PC-3 (cell line): Measurements from ENCODE around the gene PEX16. TPM values are rescaled to one million over a fixed set of nuclear protein-coding genes. Genes with fewer than 3 reads are reported as not detected.
A peak's percentile ranks its signal among the peaks of the same experiment; 100 is the strongest.

ENCODE experiments used
- ATAC-seq: fragments of 200-7000 bp; cut with Tn5 transposase; 2 replicates; pipeline ENCODE4 v1.9.1; 2020; ENCODE audit warnings: mild to moderate bottlenecking, moderate library complexity
- BruUV-seq: library from RNA; stranded (reverse); fragments of 400-500 nt; replicated peaks from 2 replicates; lab custom pipeline; 2021; lab: Mats Ljungman, UMichigan
- CTCF ChIA-PET: fragments of 300-600 bp; sonication (Branson Sonifier 250); formaldehyde crosslinking; loops from one replicate; lab custom pipeline; 2022; ENCODE audit warnings: antibody characterized with exemption; lab: Charles Lee
- POLR2A ChIA-PET: fragments of 300-600 bp; sonication (Branson Sonifier 250); formaldehyde crosslinking; loops from one replicate; lab custom pipeline; 2022; ENCODE audit warnings: antibody characterized with exemption; ENCODE audit not compliant: unreplicated experiment; lab: Charles Lee
- DNase-seq: peaks from one replicate; pipeline ENCODE4 v3.0.0-alpha.2; 2015
- H2AFZ ChIP-seq: fragments of 300-600 bp; sonication (generic); 2 replicates; pipeline ENCODE4 v1.6.0; 2016; ENCODE audit warnings: antibody characterized with exemption, low read length
- H3F3A ChIP-seq: fragments of 300-600 bp; sonication (generic); one replicate; pipeline ENCODE4 v1.6.0; 2017; ENCODE audit warnings: antibody characterized with exemption, low read length, control low read depth, mild to moderate bottlenecking; ENCODE audit not compliant: unreplicated experiment
- H3K27ac ChIP-seq: fragments of 300-600 bp; sonication (generic); 2 replicates; pipeline ENCODE4 v1.5.1; 2016; ENCODE audit warnings: mild to moderate bottlenecking, low read length
- H3K27me3 ChIP-seq: fragments of 300-600 bp; sonication (generic); 2 replicates; pipeline ENCODE4 v1.6.1; 2016; ENCODE audit warnings: low read length, mixed read lengths
- H3K36me3 ChIP-seq: fragments of 300-600 bp; sonication (generic); 2 replicates; pipeline ENCODE4 v1.6.1; 2016; ENCODE audit warnings: low read depth, mixed run types, low read length, mixed read lengths
- H3K4me1 ChIP-seq: fragments of 300-600 bp; sonication (generic); 2 replicates; pipeline ENCODE4 v1.5.1; 2016; ENCODE audit warnings: low read length; ENCODE audit not compliant: insufficient read depth
- H3K4me2 ChIP-seq: fragments of 300-600 bp; sonication (generic); 2 replicates; pipeline ENCODE4 v1.6.0; 2016; ENCODE audit warnings: low read length
- H3K4me3 ChIP-seq: fragments of 300-600 bp; sonication (generic); 2 replicates; pipeline ENCODE4 v1.5.1; 2016; ENCODE audit warnings: mild to moderate bottlenecking, low read length, mixed read lengths
- H3K79me2 ChIP-seq: fragments of 300-600 bp; sonication (generic); 2 replicates; pipeline ENCODE4 v1.6.1; 2017; ENCODE audit warnings: low read length, mixed read lengths
- H3K9ac ChIP-seq: fragments of 300-600 bp; sonication (generic); 2 replicates; pipeline ENCODE4 v1.6.0; 2016; ENCODE audit warnings: mild to moderate bottlenecking, low read length
- H3K9me2 ChIP-seq: fragments of 300-600 bp; sonication (generic); replicated peaks from 2 replicates; pipeline ENCODE4 v1.6.1; 2016; ENCODE audit warnings: mixed run types, low read length, mixed read lengths
- H3K9me3 ChIP-seq: fragments of 300-600 bp; sonication (generic); 2 replicates; pipeline ENCODE4 v1.6.1; 2016; ENCODE audit warnings: low read length, mixed read lengths
- H4K20me1 ChIP-seq: fragments of 300-600 bp; sonication (generic); 2 replicates; pipeline ENCODE4 v1.6.1; 2016; ENCODE audit warnings: low read length, mixed read lengths
- CTCF ChIP-seq: fragments of 300-600 bp; sonication (generic); conservative IDR thresholded peaks from 2 replicates; pipeline ENCODE4 v1.5.1; 2017; ENCODE audit warnings: antibody characterized with exemption, low read depth, mild to moderate bottlenecking, low read length
- EZH2 ChIP-seq: fragments of 300-600 bp; sonication (generic); IDR thresholded peaks from one replicate; pipeline ENCODE4 v1.6.1; 2017; ENCODE audit warnings: antibody characterized with exemption, mild to moderate bottlenecking, low read length; ENCODE audit not compliant: unreplicated experiment
- EZH2phosphoT487 ChIP-seq: fragments of 300-600 bp; sonication (generic); IDR thresholded peaks from 2 replicates; pipeline ENCODE4 v1.6.1; 2018; ENCODE audit warnings: mild to moderate bottlenecking, antibody characterized with exemption, low read length, borderline replicate concordance
- intact Hi-C: fragments of 100-400 bp; cut with micrococcal nuclease; formaldehyde crosslinking; loops from 2 replicates; pipeline ENCODE4 v1.9.0; 2023
- total RNA-seq: library from RNA; depleted of rRNA; stranded (reverse); fragments of >200 nt; gene quantifications from 2 replicates; pipeline ENCODE4 v1.2.3, GENCODE V29; 2014

Gene PEX16
- total RNA-seq, 1 experiment from 2014 or later, result 56.7 TPM

- no peak for TF ChIP-seq CTCF
- TF ChIP-seq EZH2phosphoT487, result no peak
- TF ChIP-seq EZH2, result no peak
- H3F3A ChIP-seq, result no peaks in the 10 kb centered on the region
- peaks cover 7% of the 10 kb centered on the region; the same call in 1 of the 2 replicates for H3K36me3 ChIP-seq
- peak overlapping the region; percentile 63 for H3K4me3 ChIP-seq
- ATAC-seq (no peak), DNase-seq (no peak)
- no peaks in the 10 kb centered on the region for H3K79me2 ChIP-seq
- ChIA-PET CTCF (no interaction called here), POLR2A (no interaction called here)
- intact Hi-C loops, result no loop called here
- no peaks in the 10 kb centered on the region for H3K4me1 ChIP-seq
- no peaks in the 10 kb centered on the region for H3K27me3 ChIP-seq
- H3K4me2 ChIP-seq, result peak overlapping the region; percentile 77
- BruUV-seq, result no TSS peak
- H3K9ac ChIP-seq, result no peak overlapping the region
- 0 out of 2 replicates have a peak overlapping the region, but pooled peaks have one; percentile 26 for H2AFZ ChIP-seq
- H3K27ac ChIP-seq, result no peak overlapping the region
- 0 out of 2 replicates have a peak, but pooled peaks cover 3% of the 10 kb centered on the region for H4K20me1 ChIP-seq
- H3K9me2 ChIP-seq, result no peaks in the 10 kb centered on the region
- H3K9me3 ChIP-seq, result no peaks in the 10 kb centered on the region
Measured at GRCh38 chr11:45885921-45886721, 31.6 kb downstream of the PEX16 start.

- Histone ChIP-seq H2AFZ (0 out of 2 replicates have a peak within 1 kb of the TSS, but pooled peaks have one; percentile 26), H3K9me3 (no peaks in the 10 kb centered on the region), H3K9ac (no peak within 1 kb of the TSS), H3K36me3 (peaks cover 7% of the 10 kb centered on the region; the same call in 1 of the 2 replicates), H3F3A (no peaks in the 10 kb centered on the region), H3K79me2 (no peaks in the 10 kb centered on the region), H3K27me3 (no peaks in the 10 kb centered on the region), H3K27ac (no peak within 1 kb of the TSS), H3K4me1 (peaks cover 5% of the 10 kb centered on the region), H3K9me2 (no peaks in the 10 kb centered on the region), H4K20me1 (peaks cover 9% of the 10 kb centered on the region; the same call in 1 of the 2 replicates), H3K4me2 (peak within 1 kb of the TSS; percentile 77), H3K4me3 (peak within 1 kb of the TSS; percentile 63)
- no peak for TF ChIP-seq CTCF
- no peak for TF ChIP-seq EZH2
- TF ChIP-seq EZH2phosphoT487, result no peak
- ATAC-seq, result peak; percentile 82
- no TSS peak for BruUV-seq
- intact Hi-C loops, result no loop called here
- POLR2A ChIA-PET, result no interaction called here
- CTCF ChIA-PET, result no interaction called here
- DNase-seq, result peak; percentile 41
Measured at GRCh38 chr11:45885274-45885920, 32.3 kb downstream of the PEX16 start, which contains the start of gene MAPK8IP1. Gene MAPK8IP1 (plus strand): TSS chr11:45885651. CDS start chr11:45885821, 170 bp downstream.
